HEK293 (cell line): ENCODE results near the gene ANKH.

ENCODE experiments used
- CTCF ChIA-PET: fragments of 350-600 bp; formaldehyde crosslinking; extraction: SDS; loops from one replicate; lab custom pipeline; 2021; ENCODE audit warnings: antibody characterized with exemption; lab: Yijun Ruan, JAX
- POLR2A ChIA-PET: fragments of 300-600 bp; formaldehyde crosslinking; extraction: SDS; loops from one replicate; lab custom pipeline; 2020; ENCODE audit warnings: antibody characterized with exemption, inconsistent platforms; lab: Yijun Ruan, JAX
- H3K27ac ChIP-seq: fragments of 200-500 bp; sonication (Bioruptor generic); 2 replicates; pipeline ENCODE4 v1.5.1; 2014; ENCODE audit warnings: low read depth, low read length, control low read depth, inconsistent platforms; ENCODE audit errors: extremely low read depth
- H3K36me3 ChIP-seq, 2 experiments: fragments of 200-500 bp in 1 of 2; sonication (Bioruptor generic) in 1 of 2; 1 replicate in 1 of 2; 2 replicates in 1 of 2; pipeline ENCODE4 v1.5.1; 2014 to 2017; ENCODE audit warnings: inconsistent platforms in 2 of 2, low read length in 2 of 2; ENCODE audit not compliant: control insufficient read depth in 2 of 2, insufficient read depth in 1 of 2
- H3K4me1 ChIP-seq: fragments of 200-500 bp; sonication (Bioruptor generic); 2 replicates; pipeline ENCODE4 v1.5.1; 2014; ENCODE audit warnings: mild to moderate bottlenecking, low read length, inconsistent platforms; ENCODE audit not compliant: control insufficient read depth, insufficient read depth
- H3K4me3 ChIP-seq: 2 replicates; pipeline ENCODE4 v1.5.1; 2011; ENCODE audit warnings: low read depth, mild to moderate bottlenecking, control low read depth, low read length, moderate library complexity
- H3K9me3 ChIP-seq: fragments of 200-500 bp; sonication (Bioruptor generic); 2 replicates; pipeline ENCODE4 v1.5.1; 2014; ENCODE audit warnings: low read depth, low read length, inconsistent platforms; ENCODE audit not compliant: control insufficient read depth, insufficient read depth
- GLIS1 ChIP-seq: fragments of 450-650 bp; formaldehyde crosslinking; IDR thresholded peaks from 2 replicates; pipeline ENCODE4 v1.5.1; 2016; ENCODE audit warnings: missing biosample characterization, missing genetic modification characterization
- PRDM1 ChIP-seq: fragments of 450-650 bp; formaldehyde crosslinking; IDR thresholded peaks from 2 replicates; pipeline ENCODE4; 2016; ENCODE audit warnings: missing biosample characterization, missing genetic modification characterization
- SP2 ChIP-seq: fragments of 450-650 bp; formaldehyde crosslinking; IDR thresholded peaks from 2 replicates; pipeline ENCODE4 v1.5.1; 2016; ENCODE audit warnings: missing biosample characterization, missing genetic modification characterization
- SP7 ChIP-seq: fragments of 450-650 bp; formaldehyde crosslinking; IDR thresholded peaks from 2 replicates; pipeline ENCODE4 v1.5.1; 2016; ENCODE audit warnings: missing biosample characterization, missing genetic modification characterization
- ZBTB20 ChIP-seq: fragments of 450-650 bp; formaldehyde crosslinking; IDR thresholded peaks from 2 replicates; pipeline ENCODE4 v1.5.1; 2016; ENCODE audit warnings: missing biosample characterization, missing genetic modification characterization
- ZBTB44 ChIP-seq: fragments of 450-650 bp; IDR thresholded peaks from 2 replicates; pipeline ENCODE4 v1.5.1; 2018; ENCODE audit warnings: missing biosample characterization, mild to moderate bottlenecking, missing genetic modification characterization
- ZFP37 ChIP-seq: fragments of 450-650 bp; formaldehyde crosslinking; IDR thresholded peaks from 2 replicates; pipeline ENCODE4 v1.5.1; 2016; ENCODE audit warnings: missing biosample characterization, missing genetic modification characterization
- ZNF350 ChIP-seq: fragments of 450-650 bp; formaldehyde crosslinking; IDR thresholded peaks from 2 replicates; pipeline ENCODE4 v1.5.0; 2017; ENCODE audit warnings: missing biosample characterization, mild to moderate bottlenecking, missing genetic modification characterization
- ZNF366 ChIP-seq: fragments of 450-650 bp; formaldehyde crosslinking; conservative IDR thresholded peaks from 2 replicates; pipeline ENCODE4 v1.5.1; 2016; ENCODE audit warnings: missing biosample characterization, missing genetic modification characterization
- ZNF423 ChIP-seq: fragments of 450-650 bp; formaldehyde crosslinking; IDR thresholded peaks from 2 replicates; pipeline ENCODE4 v1.5.1; 2016; ENCODE audit warnings: missing biosample characterization, missing genetic modification characterization
- ZNF558 ChIP-seq: fragments of 450-650 bp; formaldehyde crosslinking; IDR thresholded peaks from 2 replicates; pipeline ENCODE4 v1.5.1; 2016; ENCODE audit warnings: missing biosample characterization, missing genetic modification characterization
- ZNF600 ChIP-seq: fragments of 450-650 bp; formaldehyde crosslinking; IDR thresholded peaks from 2 replicates; pipeline ENCODE4 v1.5.1; 2016; ENCODE audit warnings: missing biosample characterization, missing genetic modification characterization
- ZNF610 ChIP-seq: fragments of 450-650 bp; formaldehyde crosslinking; IDR thresholded peaks from 2 replicates; pipeline ENCODE4 v1.5.1; 2016; ENCODE audit warnings: missing biosample characterization, missing genetic modification characterization, borderline replicate concordance
- ZNF692 ChIP-seq: fragments of 450-650 bp; formaldehyde crosslinking; IDR thresholded peaks from 2 replicates; pipeline ENCODE4 v1.5.1; 2016; ENCODE audit warnings: missing biosample characterization, missing genetic modification characterization
- ZNF768 ChIP-seq: fragments of 450-650 bp; formaldehyde crosslinking; IDR thresholded peaks from 2 replicates; pipeline ENCODE4 v1.5.1; 2018; ENCODE audit warnings: missing biosample characterization, mild to moderate bottlenecking, missing genetic modification characterization
- ZNF837 ChIP-seq: fragments of 450-650 bp; formaldehyde crosslinking; IDR thresholded peaks from 2 replicates; pipeline ENCODE4 v1.5.1; 2016; ENCODE audit warnings: missing biosample characterization, missing genetic modification characterization
- ZSCAN18 ChIP-seq: fragments of 450-650 bp; formaldehyde crosslinking; IDR thresholded peaks from 2 replicates; pipeline ENCODE4 v1.5.1; 2016; ENCODE audit warnings: missing biosample characterization, missing genetic modification characterization
- TF ChIP-seq, protein P1 (sequence below): fragments of 450-650 bp; formaldehyde crosslinking; IDR thresholded peaks from 2 replicates; pipeline ENCODE4 v1.5.1; 2016; ENCODE audit warnings: missing biosample characterization, missing genetic modification characterization
- TF ChIP-seq, protein P2 (sequence below): fragments of 450-650 bp; formaldehyde crosslinking; conservative IDR thresholded peaks from 2 replicates; pipeline ENCODE4 v1.5.1; 2016; ENCODE audit warnings: low read depth, missing biosample characterization, missing genetic modification characterization
- TF ChIP-seq, protein P3 (sequence below): fragments of 450-650 bp; formaldehyde crosslinking; IDR thresholded peaks from 2 replicates; pipeline ENCODE4 v1.5.1; 2016; ENCODE audit warnings: missing biosample characterization, missing genetic modification characterization

The ANKH gene

GRCh38 chr5:14667290-14667689, 204.3 kb downstream of the ANKH start (continued):
- 0 out of 2 replicates have a peak, but pooled peaks have one; percentile 24 for TF ChIP-seq ZNF366 (tag by site-specific recombination)
- TF ChIP-seq, all 188 proteins: peak for 4

DNA sequence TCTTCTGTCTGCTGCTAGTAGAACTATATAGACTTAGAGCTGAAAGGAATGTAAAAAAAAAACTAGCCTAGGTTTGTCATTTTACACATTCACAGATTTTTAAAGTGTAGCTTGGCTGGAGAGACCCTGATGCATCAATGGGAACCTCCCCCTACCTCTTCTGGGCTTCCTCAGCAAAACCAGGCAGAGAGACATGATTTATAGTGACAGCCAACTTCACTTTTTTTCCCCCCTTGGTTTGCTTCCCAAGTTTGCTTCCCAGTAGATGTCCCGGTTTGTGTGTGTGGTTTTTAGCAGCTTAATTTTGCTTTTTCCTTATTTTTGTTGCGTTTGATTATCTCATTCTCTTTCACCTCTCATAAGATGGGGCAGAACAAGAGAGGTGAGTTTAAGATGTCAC, 205.2 kb downstream of the ANKH start:
- Histone ChIP-seq H3K27ac (no peak overlapping the region), H3K4me1 (peaks cover 12% of the 10 kb centered on the region), H3K36me3 (peaks cover 0 to 5% of the 10 kb centered on the region in 2 experiments; a peak in 1 of 3 replicates), H3K4me3 (no peak overlapping the region), H3K9me3 (no peaks in the 10 kb centered on the region)
- ChIA-PET CTCF (interaction anchor here (0.6 to 2.5 kb wide), 3 partner anchors 19 to 337 kb away, joined by 4 to 8 read pairs (median 6); no protein-coding TSS in a partner anchor), POLR2A (no interaction called here)
- TF ChIP-seq ZBTB20 (tag by site-specific recombination) (no peak), PRDM1 (peak; percentile 38; the same call in 1 of the 2 replicates)
- TF ChIP-seq, protein P1, sequence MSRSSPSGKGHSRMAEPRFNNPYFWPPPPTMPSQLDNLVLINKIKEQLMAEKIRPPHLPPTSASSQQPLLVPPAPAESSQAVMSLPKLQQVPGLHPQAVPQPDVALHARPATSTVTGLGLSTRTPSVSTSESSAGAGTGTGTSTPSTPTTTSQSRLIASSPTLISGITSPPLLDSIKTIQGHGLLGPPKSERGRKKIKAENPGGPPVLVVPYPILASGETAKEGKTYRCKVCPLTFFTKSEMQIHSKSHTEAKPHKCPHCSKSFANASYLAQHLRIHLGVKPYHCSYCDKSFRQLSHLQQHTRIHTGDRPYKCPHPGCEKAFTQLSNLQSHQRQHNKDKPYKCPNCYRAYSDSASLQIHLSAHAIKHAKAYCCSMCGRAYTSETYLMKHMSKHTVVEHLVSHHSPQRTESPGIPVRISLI (tag by site-specific recombination): peak; percentile 81; the same call in 1 of the 2 replicates

DNA sequence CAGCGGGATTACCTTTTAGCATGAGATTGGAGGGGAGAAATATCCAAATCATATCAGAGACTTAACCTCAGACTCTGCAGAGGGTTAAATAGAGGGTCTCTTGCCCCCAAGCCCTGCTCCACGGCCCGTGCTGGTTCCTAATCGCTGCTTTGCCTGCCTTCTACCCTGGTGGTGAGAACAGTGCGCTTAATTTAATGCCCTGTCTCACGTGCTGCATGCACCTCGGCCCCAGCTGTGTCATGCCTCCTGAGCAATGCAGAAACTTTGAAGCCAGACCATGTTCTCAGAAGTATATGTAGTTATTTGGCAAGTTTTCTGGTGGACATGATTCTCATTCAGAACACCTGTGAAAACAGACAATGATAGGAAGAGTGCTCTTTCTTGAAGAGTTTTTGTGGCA, 205.6 kb downstream of the ANKH start:
- Histone ChIP-seq H3K9me3 (no peaks in the 10 kb centered on the region), H3K4me1 (peaks cover 8% of the 10 kb centered on the region), H3K27ac (no peak overlapping the region), H3K36me3 (peaks cover 0 to 5% of the 10 kb centered on the region in 2 experiments; a peak in 1 of 3 replicates), H3K4me3 (peak overlapping the region; percentile 85)
- POLR2A ChIA-PET: no interaction called here
- CTCF ChIA-PET: interaction anchor here (2.5 kb wide), 1 partner anchor 337 kb away, joined by 8 read pairs; no protein-coding TSS in a partner anchor
- TF ChIP-seq ZNF837 (tag by site-specific recombination) (no peak), ZNF610 (tag by site-specific recombination) (0 out of 2 replicates have a peak, but pooled peaks have one; percentile 21), GLIS1 (0 out of 2 replicates have a peak, but pooled peaks have one; percentile 13), ZNF350 (no peak), ZNF423 (no peak), SP2 (no peak), ZNF600 (tag by site-specific recombination) (peak; percentile 81), ZBTB44 (tag by site-specific recombination) (peak; percentile 84), ZFP37 (no peak), ZNF558 (tag by site-specific recombination) (0 out of 2 replicates have a peak, but pooled peaks have one; percentile 13), ZNF692 (tag by site-specific recombination) (0 out of 2 replicates have a peak, but pooled peaks have one; percentile 41), SP7 (tag by site-specific recombination) (peak; percentile 38; the same call in 1 of the 2 replicates), ZNF768 (tag by site-specific recombination) (no peak), ZBTB20 (tag by site-specific recombination) (peak; percentile 79), ZSCAN18 (tag by site-specific recombination) (no peak)
- TF ChIP-seq, protein P2, sequence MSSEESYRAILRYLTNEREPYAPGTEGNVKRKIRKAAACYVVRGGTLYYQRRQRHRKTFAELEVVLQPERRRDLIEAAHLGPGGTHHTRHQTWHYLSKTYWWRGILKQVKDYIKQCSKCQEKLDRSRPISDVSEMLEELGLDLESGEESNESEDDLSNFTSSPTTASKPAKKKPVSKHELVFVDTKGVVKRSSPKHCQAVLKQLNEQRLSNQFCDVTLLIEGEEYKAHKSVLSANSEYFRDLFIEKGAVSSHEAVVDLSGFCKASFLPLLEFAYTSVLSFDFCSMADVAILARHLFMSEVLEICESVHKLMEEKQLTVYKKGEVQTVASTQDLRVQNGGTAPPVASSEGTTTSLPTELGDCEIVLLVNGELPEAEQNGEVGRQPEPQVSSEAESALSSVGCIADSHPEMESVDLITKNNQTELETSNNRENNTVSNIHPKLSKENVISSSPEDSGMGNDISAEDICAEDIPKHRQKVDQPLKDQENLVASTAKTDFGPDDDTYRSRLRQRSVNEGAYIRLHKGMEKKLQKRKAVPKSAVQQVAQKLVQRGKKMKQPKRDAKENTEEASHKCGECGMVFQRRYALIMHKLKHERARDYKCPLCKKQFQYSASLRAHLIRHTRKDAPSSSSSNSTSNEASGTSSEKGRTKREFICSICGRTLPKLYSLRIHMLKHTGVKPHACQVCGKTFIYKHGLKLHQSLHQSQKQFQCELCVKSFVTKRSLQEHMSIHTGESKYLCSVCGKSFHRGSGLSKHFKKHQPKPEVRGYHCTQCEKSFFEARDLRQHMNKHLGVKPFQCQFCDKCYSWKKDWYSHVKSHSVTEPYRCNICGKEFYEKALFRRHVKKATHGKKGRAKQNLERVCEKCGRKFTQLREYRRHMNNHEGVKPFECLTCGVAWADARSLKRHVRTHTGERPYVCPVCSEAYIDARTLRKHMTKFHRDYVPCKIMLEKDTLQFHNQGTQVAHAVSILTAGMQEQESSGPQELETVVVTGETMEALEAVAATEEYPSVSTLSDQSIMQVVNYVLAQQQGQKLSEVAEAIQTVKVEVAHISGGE (tag by site-specific recombination): no peak
- TF ChIP-seq, protein P3, sequence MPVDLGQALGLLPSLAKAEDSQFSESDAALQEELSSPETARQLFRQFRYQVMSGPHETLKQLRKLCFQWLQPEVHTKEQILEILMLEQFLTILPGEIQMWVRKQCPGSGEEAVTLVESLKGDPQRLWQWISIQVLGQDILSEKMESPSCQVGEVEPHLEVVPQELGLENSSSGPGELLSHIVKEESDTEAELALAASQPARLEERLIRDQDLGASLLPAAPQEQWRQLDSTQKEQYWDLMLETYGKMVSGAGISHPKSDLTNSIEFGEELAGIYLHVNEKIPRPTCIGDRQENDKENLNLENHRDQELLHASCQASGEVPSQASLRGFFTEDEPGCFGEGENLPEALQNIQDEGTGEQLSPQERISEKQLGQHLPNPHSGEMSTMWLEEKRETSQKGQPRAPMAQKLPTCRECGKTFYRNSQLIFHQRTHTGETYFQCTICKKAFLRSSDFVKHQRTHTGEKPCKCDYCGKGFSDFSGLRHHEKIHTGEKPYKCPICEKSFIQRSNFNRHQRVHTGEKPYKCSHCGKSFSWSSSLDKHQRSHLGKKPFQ: peak; percentile 84; the same call in 1 of the 2 replicates
